Activated naive CD4-positive, alpha-beta T cell treated with anti-CD3 and anti-CD28 coated beads, Interleukin-2, amount 10 ng/mL, durations not matched to agents 7 days and 5 days (primary cell): Measurements from ENCODE around the gene PCID2.
"Not testable (repeated sequence)": the region's sequence is repeated elsewhere in the genome, so short reads cannot be mapped to it uniquely, and the experiment has no call there.

Experiments used
- CTCF ChIA-PET: fragments of 350-600 bp; sonication (Branson Sonifier 250); formaldehyde crosslinking; loops from one replicate; lab custom pipeline; 2021; ENCODE audit warnings: antibody characterized with exemption; lab: Charles Lee
- DNase-seq: peaks from one replicate; pipeline ENCODE4 v3.0.0-alpha.2; 2020
- H3K27ac Mint-ChIP-seq: one replicate; pipeline ENCODE4 v1.8.0; 2021; ENCODE audit warnings: mild to moderate bottlenecking, moderate library complexity, mixed read lengths
- H3K27me3 Mint-ChIP-seq: one replicate; pipeline ENCODE4 v1.8.0; 2021; ENCODE audit warnings: mild to moderate bottlenecking, mixed read lengths
- H3K36me3 Mint-ChIP-seq: one replicate; pipeline ENCODE4 v1.8.0; 2021; ENCODE audit warnings: mixed read lengths
- H3K4me1 Mint-ChIP-seq: one replicate; pipeline ENCODE4 v1.8.0; 2021; ENCODE audit warnings: mixed read lengths
- H3K4me3 Mint-ChIP-seq: one replicate; pipeline ENCODE4 v1.8.0; 2021; ENCODE audit warnings: mild to moderate bottlenecking, moderate library complexity, mixed read lengths
- H3K9me3 Mint-ChIP-seq: one replicate; pipeline ENCODE4 v1.8.0; 2021; ENCODE audit warnings: mixed read lengths

Gene PCID2

DNA sequence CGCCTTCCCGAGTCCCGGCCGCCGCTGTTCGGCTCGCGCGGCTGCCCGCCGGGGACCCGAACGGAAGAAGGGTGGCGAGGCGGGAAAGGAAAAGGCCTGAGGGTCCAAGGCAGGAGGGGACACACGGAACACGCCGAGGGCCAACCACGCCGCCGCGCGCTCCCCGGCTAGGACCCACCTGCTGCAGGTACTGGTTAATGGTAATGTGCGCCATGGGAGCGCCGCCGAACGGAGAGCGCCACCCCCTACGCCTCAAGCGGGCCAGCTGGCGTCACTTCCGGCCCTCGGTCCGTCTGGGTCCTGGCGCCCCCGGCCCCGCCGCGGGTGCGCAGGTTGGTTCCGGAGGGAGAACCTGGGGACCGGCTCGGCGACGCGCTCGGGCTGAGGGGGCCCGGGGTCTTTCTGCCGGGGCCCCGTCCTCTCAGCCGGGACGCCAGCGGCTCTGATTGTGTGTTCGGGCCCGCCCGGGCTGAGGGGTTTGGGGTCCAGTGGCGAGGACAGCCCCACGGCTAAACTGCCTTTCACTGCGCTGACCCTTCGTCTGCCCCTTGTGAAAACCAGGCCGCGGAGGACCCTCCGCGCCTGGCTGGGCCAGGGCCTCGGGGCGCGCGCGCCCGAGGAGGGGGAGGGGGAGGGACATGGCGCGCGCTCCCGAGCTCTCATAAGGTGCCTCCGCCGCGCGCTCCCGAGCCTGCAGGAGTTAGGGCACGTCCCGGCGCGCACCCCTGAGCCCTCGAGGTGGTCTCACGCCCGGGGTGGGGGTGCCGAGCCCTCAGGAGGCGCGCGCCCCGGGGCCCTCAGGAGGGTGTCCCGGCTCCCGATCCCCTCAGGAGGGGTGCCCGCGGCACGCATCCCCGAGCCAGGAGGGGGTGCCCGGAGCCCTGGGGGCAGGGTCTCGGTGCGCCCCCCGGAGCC, at the start of gene PCID2:
TSS of gene PCID2 (minus strand) at position 249 of the 915 bp plus-strand sequence. CDS start at position 214, 35 bp downstream.
- peak within 1 kb of the TSS; percentile 86 for H3K4me3 Mint-ChIP-seq
- peak within 1 kb of the TSS; percentile 94 for H3K27ac Mint-ChIP-seq
- H3K36me3 Mint-ChIP-seq, result peaks cover 40% of the 10 kb centered on the region
- no peaks in the 10 kb centered on the region for H3K9me3 Mint-ChIP-seq
- CTCF ChIA-PET, result no interaction called here
- peaks cover 59% of the 10 kb centered on the region for H3K4me1 Mint-ChIP-seq
- H3K27me3 Mint-ChIP-seq, result no peaks in the 10 kb centered on the region
- peak; percentile 90 for DNase-seq

DNA sequence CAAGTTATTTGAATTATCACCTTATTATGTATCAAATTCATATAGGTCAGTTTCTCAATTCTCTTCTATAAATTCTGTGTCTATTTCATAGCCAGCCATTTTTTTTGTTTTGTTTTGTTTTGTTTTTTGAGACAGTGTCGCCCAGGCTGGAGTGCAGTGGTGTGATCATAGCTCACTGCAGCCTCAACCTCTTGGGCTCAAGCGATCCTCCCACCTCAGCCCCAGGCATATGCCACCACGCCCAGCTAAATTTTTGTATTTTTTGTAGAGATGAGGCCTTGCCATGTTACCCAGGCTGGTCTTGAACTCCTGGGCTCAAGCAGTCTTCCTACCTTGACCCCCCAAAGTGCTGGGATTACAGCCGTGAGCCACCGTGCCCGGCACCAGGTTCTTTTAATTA, 49.4 kb upstream of the PCID2 start:
- H3K4me3 Mint-ChIP-seq, H3K4me1 Mint-ChIP-seq, H3K27ac Mint-ChIP-seq, H3K27me3 Mint-ChIP-seq, DNase-seq, H3K9me3 Mint-ChIP-seq: not testable (repeated sequence)
- CTCF ChIA-PET, result interaction anchor here (0.7 kb wide), 1 partner anchor 10 kb away, joined by 3 read pairs; no protein-coding TSS in a partner anchor
- peaks cover 50% of the 10 kb centered on the region for H3K36me3 Mint-ChIP-seq

DNA sequence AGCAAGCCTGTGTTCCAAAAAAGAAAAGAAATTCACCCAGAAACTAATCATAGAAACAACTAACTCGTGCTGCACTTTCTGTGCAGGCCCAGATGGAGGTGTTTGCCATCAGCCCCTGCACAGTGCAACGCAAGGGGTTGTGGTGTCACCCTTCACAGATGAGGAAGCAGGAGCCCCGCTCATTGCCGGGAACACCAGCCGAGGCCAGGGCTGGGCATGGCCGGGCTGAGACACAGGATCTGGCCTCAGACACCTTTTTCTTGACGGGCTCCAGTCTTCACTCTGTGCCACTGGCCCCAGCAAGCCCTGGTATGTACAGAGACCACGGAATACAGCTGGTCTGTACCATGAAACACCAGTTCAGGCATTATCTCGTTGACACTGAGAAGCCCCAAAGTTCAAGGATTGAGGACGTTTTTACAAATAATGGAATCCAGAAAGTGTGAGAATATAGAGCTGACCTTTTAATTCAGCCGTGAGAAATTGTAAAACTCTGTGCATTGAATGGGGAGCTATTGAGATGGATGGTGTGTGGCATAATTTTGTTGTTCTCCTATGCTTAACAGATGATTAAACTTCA, 44.1 kb upstream of the PCID2 start:
- H3K27me3 Mint-ChIP-seq, result no peaks in the 10 kb centered on the region
- CTCF ChIA-PET, result no interaction called here
- DNase-seq, result no peak
- no peaks in the 10 kb centered on the region for H3K4me1 Mint-ChIP-seq
- H3K4me3 Mint-ChIP-seq, result no peak overlapping the region
- H3K27ac Mint-ChIP-seq, result no peak overlapping the region
- H3K36me3 Mint-ChIP-seq, result peaks cover 65% of the 10 kb centered on the region
- H3K9me3 Mint-ChIP-seq, result no peaks in the 10 kb centered on the region

DNA sequence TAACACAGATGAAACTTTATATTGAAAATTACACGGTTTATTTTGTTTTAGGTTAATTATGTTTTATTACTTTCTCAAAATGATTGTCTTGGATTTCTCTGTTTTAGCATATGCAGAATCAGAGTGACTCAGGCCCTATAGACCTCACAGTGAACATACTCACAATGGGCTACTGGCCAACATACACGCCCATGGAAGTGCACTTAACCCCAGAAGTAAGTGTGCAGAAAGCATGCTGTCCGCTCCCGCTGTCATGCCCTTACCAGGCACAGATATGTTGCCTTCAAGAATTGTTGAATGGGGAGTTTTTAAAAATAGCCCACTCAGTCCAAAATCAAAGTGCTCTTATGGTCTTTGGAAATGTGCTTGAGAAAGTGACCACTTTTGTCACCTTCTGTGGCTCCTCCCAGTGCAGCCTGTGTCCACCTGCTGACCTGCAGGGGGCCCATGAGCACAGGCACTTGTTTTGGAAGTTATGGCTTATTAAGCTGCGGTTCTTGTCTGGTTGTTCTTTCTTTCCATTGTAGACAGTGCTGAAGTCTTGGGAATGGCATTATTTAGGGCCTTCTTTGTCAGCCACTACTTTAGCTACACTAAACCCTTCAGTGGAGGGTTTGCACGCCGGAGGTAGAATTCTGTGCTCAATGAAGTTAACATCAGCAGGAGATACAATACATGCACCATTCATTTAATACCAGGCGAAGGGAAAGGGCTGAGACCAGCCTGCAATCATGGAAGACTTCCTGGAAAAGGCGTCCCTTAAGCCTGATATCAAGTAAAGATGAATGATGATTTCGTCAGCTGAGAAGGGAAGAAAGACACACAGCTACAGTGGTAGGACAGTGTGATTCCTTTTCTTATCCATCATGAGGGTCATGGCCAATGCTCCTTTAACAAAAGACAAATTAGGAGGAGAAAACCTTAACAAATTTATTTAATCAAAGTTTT, 37.7 kb upstream of the PCID2 start:
- no peak overlapping the region for H3K27ac Mint-ChIP-seq

DNA sequence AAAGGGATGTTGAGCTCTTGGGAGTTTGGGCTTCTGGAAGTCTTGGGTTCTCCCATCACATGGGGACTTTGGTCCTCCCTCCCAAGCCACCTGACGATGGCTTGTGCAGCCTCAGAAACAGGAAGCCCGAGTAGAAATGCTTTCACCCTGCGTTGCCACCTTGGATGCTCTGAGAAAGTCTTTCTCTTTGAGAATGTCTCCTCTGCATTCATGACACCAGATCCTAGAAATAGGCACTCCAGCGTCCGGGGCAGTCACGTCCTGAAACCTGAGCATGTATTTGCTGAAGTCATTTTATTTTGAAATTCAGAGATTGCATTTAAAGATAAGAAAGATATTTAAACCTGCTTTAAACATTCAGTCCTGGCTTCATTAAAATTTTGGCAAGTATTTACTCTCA, 35.4 kb upstream of the PCID2 start:
- no peaks in the 10 kb centered on the region for H3K4me1 Mint-ChIP-seq
- H3K36me3 Mint-ChIP-seq, result peaks cover 60% of the 10 kb centered on the region
- no peaks in the 10 kb centered on the region for H3K9me3 Mint-ChIP-seq
- DNase-seq, result no peak
- no peak overlapping the region for H3K4me3 Mint-ChIP-seq
- no peak overlapping the region for H3K27ac Mint-ChIP-seq
- CTCF ChIA-PET, result no interaction called here
- no peaks in the 10 kb centered on the region for H3K27me3 Mint-ChIP-seq

More for the DNA sequence above, 37.7 kb upstream of the PCID2 start:
- Mint-ChIP-seq H3K9me3 (no peaks in the 10 kb centered on the region), H3K4me3 (no peak overlapping the region), H3K4me1 (no peaks in the 10 kb centered on the region), H3K27me3 (no peaks in the 10 kb centered on the region), H3K36me3 (peaks cover 64% of the 10 kb centered on the region)
- CTCF ChIA-PET, result no interaction called here
- no peak for DNase-seq

DNA sequence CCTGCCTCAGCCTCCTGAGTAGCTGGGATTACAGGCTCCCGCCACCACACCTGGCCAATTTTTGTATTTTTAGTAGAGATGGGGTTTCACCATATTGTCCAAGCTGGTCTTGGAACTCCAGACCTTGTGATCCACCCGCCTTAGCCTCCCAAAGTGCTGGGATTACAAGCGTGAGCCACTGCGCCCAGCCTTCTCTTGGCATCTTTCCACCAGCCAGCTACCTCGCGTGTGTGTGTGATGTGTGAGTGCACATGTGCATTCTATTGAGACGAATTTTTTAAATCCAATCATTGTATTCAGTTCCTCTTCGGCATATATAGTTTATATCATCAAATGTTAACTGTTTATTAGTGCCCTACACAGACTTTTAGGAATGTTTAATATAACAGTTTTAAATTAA, 33.2 kb upstream of the PCID2 start:
- DNase-seq, H3K9me3 Mint-ChIP-seq, H3K27ac Mint-ChIP-seq, CTCF ChIA-PET, H3K4me1 Mint-ChIP-seq, H3K27me3 Mint-ChIP-seq, H3K4me3 Mint-ChIP-seq: not testable (repeated sequence)
- H3K36me3 Mint-ChIP-seq, result peaks cover 57% of the 10 kb centered on the region

DNA sequence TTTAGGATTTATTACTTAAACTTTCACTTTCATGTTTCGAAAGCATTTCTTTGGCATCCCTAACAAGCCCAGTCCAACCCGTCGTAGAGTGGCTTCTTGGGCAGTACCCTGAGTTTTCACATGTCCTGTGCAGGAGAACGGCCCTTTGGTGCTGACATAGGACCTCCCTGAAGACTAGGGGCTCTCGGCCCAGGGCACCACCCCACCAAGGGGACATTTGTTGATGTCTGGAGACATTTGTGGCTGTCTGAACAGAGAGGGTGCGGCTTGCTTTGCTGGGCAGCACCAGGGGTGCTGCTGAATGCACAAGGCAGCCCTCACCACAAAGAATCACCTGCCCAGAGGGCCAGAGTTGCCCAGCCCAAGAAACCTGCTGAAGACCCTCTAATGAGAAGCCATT, 31.5 kb upstream of the PCID2 start:
- no peak for DNase-seq
- H3K36me3 Mint-ChIP-seq, result peaks cover 53% of the 10 kb centered on the region
- no peaks in the 10 kb centered on the region for H3K4me1 Mint-ChIP-seq
- no peaks in the 10 kb centered on the region for H3K9me3 Mint-ChIP-seq
- H3K4me3 Mint-ChIP-seq, result no peak overlapping the region
- no peaks in the 10 kb centered on the region for H3K27me3 Mint-ChIP-seq
- no peak overlapping the region for H3K27ac Mint-ChIP-seq
- CTCF ChIA-PET, result interaction anchor here (0.7 kb wide), 1 partner anchor 152 kb away, joined by 3 read pairs; no protein-coding TSS in a partner anchor

DNA sequence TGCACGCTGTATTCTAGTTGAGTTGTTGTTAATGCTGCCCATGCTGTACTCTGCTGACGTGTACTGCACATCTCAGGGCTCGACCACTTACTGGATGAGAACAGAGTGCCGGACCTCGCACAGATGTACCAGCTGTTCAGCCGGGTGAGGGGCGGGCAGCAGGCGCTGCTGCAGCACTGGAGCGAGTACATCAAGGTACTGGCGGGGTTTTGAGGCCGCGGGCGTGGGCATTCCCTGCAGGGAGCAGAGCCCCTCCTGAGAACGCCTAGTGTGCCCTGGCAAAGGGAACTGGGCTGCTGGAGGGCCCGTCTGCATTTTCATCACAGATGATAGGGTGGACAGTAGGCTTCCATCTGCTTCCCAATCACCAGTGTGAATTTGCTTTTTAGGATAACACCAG, 30.9 kb upstream of the PCID2 start:
- CTCF ChIA-PET, result no interaction called here
- H3K27me3 Mint-ChIP-seq, result no peaks in the 10 kb centered on the region
- no peaks in the 10 kb centered on the region for H3K4me1 Mint-ChIP-seq
- no peaks in the 10 kb centered on the region for H3K9me3 Mint-ChIP-seq
- H3K27ac Mint-ChIP-seq, result no peak overlapping the region
- H3K4me3 Mint-ChIP-seq, result no peak overlapping the region
- peaks cover 48% of the 10 kb centered on the region for H3K36me3 Mint-ChIP-seq
- no peak for DNase-seq

DNA sequence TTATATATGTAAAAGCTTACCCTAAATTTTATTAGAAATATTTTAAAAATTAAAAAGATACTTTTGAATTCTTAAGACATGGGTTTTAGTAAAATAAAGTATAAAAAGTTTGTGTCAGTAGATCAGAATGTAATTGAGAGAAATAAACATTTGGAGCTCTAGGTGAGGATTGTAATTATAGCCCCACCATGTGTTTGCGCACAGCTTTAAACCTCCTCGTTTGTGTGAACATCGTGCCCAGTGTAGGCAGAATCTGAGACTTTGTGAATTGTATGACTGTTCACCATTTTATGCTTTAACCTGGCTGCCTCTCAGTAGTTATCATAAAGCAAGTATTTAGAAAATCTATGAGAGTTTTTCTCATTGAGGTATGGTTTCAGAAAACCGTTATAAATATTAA, 30.1 kb upstream of the PCID2 start:
- no peak overlapping the region for H3K27ac Mint-ChIP-seq
- H3K36me3 Mint-ChIP-seq, result peaks cover 46% of the 10 kb centered on the region
- no peaks in the 10 kb centered on the region for H3K4me1 Mint-ChIP-seq
- no peak for DNase-seq
- H3K27me3 Mint-ChIP-seq, result no peaks in the 10 kb centered on the region
- CTCF ChIA-PET, result interaction anchor here (1.0 kb wide), 1 partner anchor 657 kb away, joined by 3 read pairs; no protein-coding TSS in a partner anchor
- no peaks in the 10 kb centered on the region for H3K9me3 Mint-ChIP-seq
- H3K4me3 Mint-ChIP-seq, result no peak overlapping the region

DNA sequence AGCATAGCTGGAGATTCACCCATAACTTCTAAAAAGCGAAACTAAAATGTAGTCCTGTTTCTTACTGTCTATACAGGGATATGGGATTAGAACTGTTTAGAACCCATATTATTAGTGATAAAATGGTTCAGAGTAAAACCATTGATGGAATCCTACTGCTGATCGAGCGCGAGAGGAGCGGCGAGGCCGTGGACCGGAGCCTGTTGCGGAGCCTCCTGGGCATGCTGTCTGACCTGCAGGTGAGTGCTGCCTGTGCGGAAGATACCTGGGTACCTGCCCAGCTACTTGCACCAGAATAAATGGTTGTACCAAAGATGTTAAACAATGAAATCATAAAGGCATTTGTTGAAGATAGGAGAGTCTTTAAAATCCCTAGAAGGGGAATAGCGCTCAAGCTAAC, 24.6 kb upstream of the PCID2 start:
- no peaks in the 10 kb centered on the region for H3K27me3 Mint-ChIP-seq
- H3K36me3 Mint-ChIP-seq, result peaks cover 47% of the 10 kb centered on the region
- H3K4me1 Mint-ChIP-seq, result no peaks in the 10 kb centered on the region
- H3K9me3 Mint-ChIP-seq, result no peaks in the 10 kb centered on the region
- DNase-seq, result no peak
- H3K4me3 Mint-ChIP-seq, result no peak overlapping the region
- H3K27ac Mint-ChIP-seq, result no peak overlapping the region
- CTCF ChIA-PET, result no interaction called here

DNA sequence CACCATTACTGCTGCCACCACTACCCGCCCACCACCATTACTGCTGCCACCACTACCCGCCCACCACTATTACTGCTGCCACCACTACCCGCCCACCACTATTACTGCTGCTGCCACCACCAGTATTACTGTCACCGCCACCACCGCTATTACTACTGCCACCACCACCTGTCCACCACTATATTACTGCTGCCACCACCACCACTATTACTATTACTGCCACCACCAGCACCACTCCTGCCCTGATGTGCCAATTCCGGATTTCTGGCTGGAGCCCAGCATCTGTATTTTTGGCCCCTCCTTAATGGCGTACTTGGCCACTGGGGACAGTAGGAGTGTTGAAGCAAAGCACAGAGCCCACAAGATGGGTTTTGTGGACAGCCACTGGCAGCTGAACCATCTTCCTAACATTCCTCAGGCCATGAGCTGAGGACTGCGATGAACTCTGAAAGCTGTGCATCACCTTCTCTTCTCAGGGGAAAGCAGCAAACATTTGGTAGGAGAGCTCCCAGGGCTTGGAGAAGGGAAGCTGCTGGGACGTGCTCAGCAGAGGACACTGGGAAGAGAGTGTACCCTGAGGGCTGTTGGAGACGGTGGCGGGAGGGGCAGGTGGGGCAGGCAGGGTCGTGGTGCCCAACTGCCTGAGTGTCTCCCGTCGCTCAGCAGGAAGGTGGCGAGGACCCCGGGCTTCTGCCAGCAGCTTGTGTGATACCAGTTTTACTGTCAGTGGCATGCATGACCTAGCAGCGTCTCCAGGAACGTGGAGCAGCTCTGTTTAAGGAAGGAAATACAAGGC, 23.9 kb upstream of the PCID2 start:
- H3K27me3 Mint-ChIP-seq, result no peaks in the 10 kb centered on the region
- H3K4me1 Mint-ChIP-seq, result no peaks in the 10 kb centered on the region
- no peak overlapping the region for H3K4me3 Mint-ChIP-seq
- DNase-seq, result no peak
- H3K9me3 Mint-ChIP-seq, result no peaks in the 10 kb centered on the region
- no peak overlapping the region for H3K27ac Mint-ChIP-seq
- H3K36me3 Mint-ChIP-seq, result peaks cover 46% of the 10 kb centered on the region
- CTCF ChIA-PET, result no interaction called here

DNA sequence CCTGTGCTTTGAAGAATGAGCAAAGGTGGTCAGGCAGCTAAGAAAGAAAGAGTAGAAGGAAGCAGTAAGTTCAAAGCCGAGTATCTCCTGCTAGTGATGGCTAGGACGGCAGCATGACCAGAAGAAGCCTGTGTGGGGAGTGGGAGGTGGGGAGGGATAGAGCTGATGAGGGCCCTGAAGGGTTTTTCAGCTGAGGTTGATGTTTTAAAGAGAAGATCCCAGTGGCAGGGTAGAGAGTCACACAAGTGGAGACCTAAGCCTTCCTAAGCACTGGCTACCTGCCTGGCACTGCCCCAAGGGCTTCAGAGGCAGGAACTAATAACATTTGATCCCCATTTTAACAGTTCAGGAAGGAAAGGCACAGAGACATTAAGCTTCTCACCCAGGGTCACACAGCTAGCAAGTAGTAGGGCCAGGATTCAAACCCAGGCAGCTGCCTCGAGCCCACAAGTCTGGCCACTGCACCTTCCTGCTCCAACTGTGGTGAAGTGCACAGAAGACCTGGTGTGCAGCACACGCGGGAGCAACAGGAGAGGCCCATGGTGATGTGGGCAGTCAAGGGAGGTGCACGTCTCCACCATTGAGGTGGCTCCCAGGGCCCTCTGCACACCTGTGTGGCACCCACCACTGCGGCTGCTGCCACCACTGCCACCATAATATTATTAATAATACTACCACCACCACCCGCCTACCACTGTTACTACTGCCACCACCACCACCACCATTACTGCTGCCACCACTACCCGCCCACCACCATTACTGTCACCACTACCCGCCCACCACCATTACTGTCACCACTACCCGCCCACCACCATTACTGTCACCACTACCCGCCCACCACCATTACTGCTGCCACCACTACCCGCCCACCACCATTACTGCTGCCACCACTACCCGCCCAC, 23.1 kb upstream of the PCID2 start:
- H3K4me1 Mint-ChIP-seq, result no peaks in the 10 kb centered on the region
- no peaks in the 10 kb centered on the region for H3K27me3 Mint-ChIP-seq
- H3K36me3 Mint-ChIP-seq, result peaks cover 42% of the 10 kb centered on the region
- no peak overlapping the region for H3K27ac Mint-ChIP-seq
- no peak for DNase-seq
- no peak overlapping the region for H3K4me3 Mint-ChIP-seq
- CTCF ChIA-PET, result no interaction called here
- H3K9me3 Mint-ChIP-seq, result no peaks in the 10 kb centered on the region

DNA sequence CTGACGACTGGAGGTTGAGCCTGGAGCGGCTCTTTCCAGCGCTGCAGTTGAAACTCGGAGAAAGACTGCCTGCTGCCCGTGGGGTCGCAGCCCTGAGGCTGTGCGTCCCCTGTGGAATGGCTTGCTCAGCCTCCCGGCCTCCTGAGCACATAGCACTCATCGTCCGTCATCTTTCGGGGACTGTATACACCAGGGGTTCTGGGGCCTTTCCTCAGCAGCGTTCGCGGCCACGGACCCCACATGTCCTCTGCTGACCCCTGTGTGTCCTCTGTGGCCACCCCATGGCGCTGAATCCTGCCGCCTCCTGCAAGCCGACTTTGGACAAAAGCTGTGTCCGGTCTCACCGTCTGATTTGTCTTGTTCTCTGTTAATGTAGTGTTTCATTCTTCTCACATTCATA, 21.3 kb upstream of the PCID2 start:
- no peak overlapping the region for H3K27ac Mint-ChIP-seq
- peaks cover 42% of the 10 kb centered on the region for H3K36me3 Mint-ChIP-seq
- no peaks in the 10 kb centered on the region for H3K4me1 Mint-ChIP-seq
- H3K27me3 Mint-ChIP-seq, result no peaks in the 10 kb centered on the region
- CTCF ChIA-PET, result no interaction called here
- no peak for DNase-seq
- H3K4me3 Mint-ChIP-seq, result no peak overlapping the region
- no peaks in the 10 kb centered on the region for H3K9me3 Mint-ChIP-seq
